Endothelial cell of umbilical vein (primary cell): ENCODE results near the gene PLEKHH1. TPM values are rescaled to one million over a fixed set of nuclear protein-coding genes. Genes with fewer than 3 reads are reported as not detected.

ENCODE experiments used
- BruUV-seq: library from RNA; stranded (reverse); fragments of 400-500 nt; replicated peaks from 2 replicates; lab custom pipeline; 2021; lab: Mats Ljungman, UMichigan
- CTCF ChIA-PET: fragments of 300-600, 350-600 bp; sonication (Branson Sonifier 250); formaldehyde crosslinking; loops from one replicate; lab custom pipeline; 2021; ENCODE audit warnings: antibody characterized with exemption, inconsistent platforms; lab: Charles Lee
- POLR2A ChIA-PET: fragments of 300-600, 350-600 bp; sonication (Branson Sonifier 250); formaldehyde crosslinking; loops from one replicate; lab custom pipeline; 2021; ENCODE audit warnings: antibody characterized with exemption, inconsistent platforms; lab: Charles Lee
- DNase-seq: peaks from one replicate; pipeline ENCODE4 v3.0.0-alpha.2; 2011; ENCODE audit warnings: low read depth, low spot score
- FAIRE-seq: peaks from 2 replicates; lab custom pipeline; 2011; peaks lifted over from hg19 to GRCh38; lab: Jason Lieb, UNC
- H2AFZ ChIP-seq: 2 replicates; pipeline ENCODE4 v1.6.0; 2012; ENCODE audit warnings: low read depth, low read length, control low read depth, inconsistent platforms
- H3K27ac ChIP-seq: 2 replicates; pipeline ENCODE4 v1.5.1; 2011; ENCODE audit warnings: low read depth, mild to moderate bottlenecking, control low read depth, low read length, moderate library complexity; ENCODE audit not compliant: insufficient read depth
- H3K27me3 ChIP-seq, 2 experiments: 2 replicates each; pipeline versions ENCODE4 v1.6.0 to v1.6.1; 2011; ENCODE audit warnings: low read length in 2 of 2, mixed read lengths in 1 of 2; ENCODE audit not compliant: control insufficient read depth in 2 of 2, insufficient read depth in 2 of 2
- H3K36me3 ChIP-seq, 2 experiments: 2 replicates in 1 of 2; 3 replicates in 1 of 2; pipeline ENCODE4 v1.5.1; 2011; ENCODE audit warnings: low read length in 2 of 2, mild to moderate bottlenecking in 1 of 2, moderate library complexity in 1 of 2; ENCODE audit not compliant: control insufficient read depth in 2 of 2, insufficient read depth in 2 of 2; ENCODE audit errors: extremely low read depth in 1 of 2
- H3K4me1 ChIP-seq: 3 replicates; pipeline ENCODE4 v1.5.1; 2011; ENCODE audit warnings: mild to moderate bottlenecking, low read length; ENCODE audit not compliant: control insufficient read depth, insufficient read depth; ENCODE audit errors: extremely low read depth
- H3K4me2 ChIP-seq: 2 replicates; pipeline ENCODE4 v1.6.1; 2011; ENCODE audit warnings: low read length, control low read depth, mixed read lengths; ENCODE audit not compliant: insufficient read depth
- H3K4me3 ChIP-seq, 3 experiments: fragments of 200-600 bp in 1 of 3; sonication (generic), shearing (Covaris generic) in 1 of 3; replicated peaks in 1 of 3; 2 replicates each; pipeline ENCODE4 v1.5.1; 2011 to 2016; ENCODE audit warnings: control low read depth in 3 of 3, low read length in 3 of 3, mild to moderate bottlenecking in 2 of 3, inconsistent platforms in 1 of 3, low read depth in 1 of 3, moderate library complexity in 1 of 3; ENCODE audit not compliant: insufficient read depth in 1 of 3
- H3K79me2 ChIP-seq: 2 replicates; pipeline ENCODE4 v1.6.0; 2012; ENCODE audit warnings: low read length, inconsistent platforms; ENCODE audit not compliant: control insufficient read depth, insufficient read depth
- H3K9ac ChIP-seq: replicated peaks from 2 replicates; pipeline ENCODE3; 2011; ENCODE audit warnings: low read length, control low read depth; ENCODE audit not compliant: insufficient read depth; ENCODE audit errors: extremely low read depth
- H3K9me1 ChIP-seq: replicated peaks from 3 replicates; pipeline ENCODE4 v1.6.0; 2011; ENCODE audit warnings: mild to moderate bottlenecking, low read length; ENCODE audit not compliant: control insufficient read depth, insufficient read depth; ENCODE audit errors: extremely low read depth
- H3K9me3 ChIP-seq: replicated peaks from 2 replicates; pipeline ENCODE4 v1.5.1; 2012; ENCODE audit warnings: low read length, inconsistent platforms; ENCODE audit not compliant: control insufficient read depth, insufficient read depth
- H4K20me1 ChIP-seq: replicated peaks from 2 replicates; pipeline ENCODE3; 2011; ENCODE audit warnings: mild to moderate bottlenecking, low read length; ENCODE audit not compliant: control insufficient read depth, insufficient read depth; ENCODE audit errors: extremely low read depth
- CTCF ChIP-seq, 2 donors: IDR thresholded peaks; 1 replicate in 1 of 2; 2 replicates in 1 of 2; pipeline ENCODE4 v1.5.1; 2011; ENCODE audit warnings: low read length in 2 of 2, mild to moderate bottlenecking in 2 of 2, moderate library complexity in 2 of 2, control low read depth in 1 of 2, inconsistent platforms in 1 of 2, low read depth in 1 of 2; ENCODE audit not compliant: insufficient read depth in 1 of 2; ENCODE audit errors: extremely low read depth in 1 of 2
- EZH2 ChIP-seq: IDR thresholded peaks from 2 replicates; pipeline ENCODE4 v1.6.1; 2012; ENCODE audit warnings: borderline replicate concordance, low read depth, mild to moderate bottlenecking, moderate library complexity, low read length, inconsistent platforms; ENCODE audit not compliant: severe bottlenecking
- FOS ChIP-seq: IDR thresholded peaks from 2 replicates; pipeline ENCODE4 v1.6.1; 2011; ENCODE audit warnings: mild to moderate bottlenecking, low read length, moderate library complexity, borderline replicate concordance; ENCODE audit not compliant: insufficient read depth
- GATA2 ChIP-seq: IDR thresholded peaks from 2 replicates; pipeline ENCODE4 v1.7.0; 2011; ENCODE audit warnings: low read depth, mild to moderate bottlenecking, moderate library complexity, mixed read lengths, low read length; ENCODE audit not compliant: insufficient read length, insufficient read depth
- JUN ChIP-seq: IDR thresholded peaks from 2 replicates; pipeline ENCODE4 v1.6.1; 2011; ENCODE audit warnings: borderline replicate concordance, low read depth; ENCODE audit not compliant: insufficient read length, insufficient read depth
- MAX ChIP-seq: IDR thresholded peaks from 2 replicates; pipeline ENCODE4 v1.6.1; 2011; ENCODE audit not compliant: insufficient read depth, insufficient read length
- MYC ChIP-seq: IDR thresholded peaks from one replicate; pipeline ENCODE4 v1.6.1; 2011; ENCODE audit warnings: mild to moderate bottlenecking, low read depth, low read length
- POLR2A ChIP-seq: IDR thresholded peaks from 2 replicates; pipeline ENCODE4 v1.6.1; 2012; ENCODE audit warnings: low read depth, mild to moderate bottlenecking, control low read depth, low read length
- POLR2AphosphoS5 ChIP-seq: IDR thresholded peaks from 2 replicates; pipeline ENCODE4 v1.6.1; 2012; ENCODE audit warnings: low read depth, mild to moderate bottlenecking, control low read depth, low read length, moderate library complexity; ENCODE audit not compliant: insufficient read depth
- dilution Hi-C: fragments of 300-500 bp; cut with MboI; formaldehyde crosslinking; loops from one replicate; pipeline ENCODE4 v1.15.0; 2019; ENCODE audit warnings: low sequenced_read_pairs; ENCODE audit not compliant: extremely low pct_ligation_motif_present
- intact Hi-C: fragments of 100-400 bp; cut with micrococcal nuclease; formaldehyde crosslinking; loops from one replicate; pipeline ENCODE4 v1.10.0; 2022
- polyA plus RNA-seq, 4 experiments: library from polyadenylated mRNA; depleted of rRNA in 3 of 4; stranded (reverse) in 3 of 4; unstranded in 1 of 4; fragments of >200 nt; gene quantifications; 2 replicates each; pipeline versions ENCODE4 v1.2.1 to v1.2.3, GENCODE V29; 2011 to 2012; ENCODE audit warnings: missing spikeins in 1 of 4
- total RNA-seq: library from RNA; stranded (reverse); gene quantifications from 2 replicates; pipeline ENCODE4 v1.2.3, GENCODE V29; 2021

The PLEKHH1 gene
- total and polyA plus RNA-seq, 2 donors (not counting 3 experiments of a cell fraction or from before 2014, with no cell fraction given), result 0.17 to 0.71 TPM

GRCh38 chr14:67520482-67520881, 12.6 kb upstream of the PLEKHH1 start:
- H3K9ac ChIP-seq, result no peak overlapping the region
- FAIRE-seq (no peak), DNase-seq (no peak)
- H2AFZ ChIP-seq, result no peak overlapping the region
- H3K4me1 ChIP-seq, result peaks cover 2% of the 10 kb centered on the region
- no peaks in the 10 kb centered on the region for H3K79me2 ChIP-seq
- H3K36me3 ChIP-seq, result no peaks in the 10 kb centered on the region
- TF ChIP-seq MYC (no peak), JUN (no peak), CTCF (IDR thresholded peaks at IDR 0.05; ENCODE audit: extremely low read depth in 1 of 2, insufficient read depth in 1 of 2, low read depth in 1 of 2, low read length in 2 of 2) (no peak), POLR2A (no peak), GATA2 (no peak), FOS (no peak), EZH2 (no peak), MAX (no peak), POLR2AphosphoS5 (no peak)
- H3K4me3 ChIP-seq, result no peak overlapping the region
- no peaks in the 10 kb centered on the region for H3K9me3 ChIP-seq
- no peaks in the 10 kb centered on the region for H4K20me1 ChIP-seq
- H3K27ac ChIP-seq, result no peak overlapping the region
- no peaks in the 10 kb centered on the region for H3K9me1 ChIP-seq
- dilution Hi-C loops, result no loop called here
- intact Hi-C loops, result no loop called here
- ChIA-PET CTCF (interaction anchor here (1.0 to 1.6 kb wide), 4 partner anchors 11 to 93 kb away, joined by 3 to 4 read pairs (median 3); no protein-coding TSS in a partner anchor), POLR2A (no interaction called here)
- BruUV-seq, result no TSS peak
- H3K4me2 ChIP-seq, result no peak overlapping the region
- H3K27me3 ChIP-seq, result peaks cover 48 to 65% of the 10 kb centered on the region in 2 experiments
